GM23338 (cell line): ENCODE data around the gene KCNQ1OT1.

Experiments used
- CREB1 ChIP-seq: fragments of 250-450 bp; sonication (Bioruptor Pico); IDR thresholded peaks from 2 replicates; pipeline ENCODE4 v1.5.0; 2020; ENCODE audit warnings: low read depth, mild to moderate bottlenecking, moderate library complexity
- CTCF ChIP-seq, 2 experiments: fragments of 200-600 bp in 1 of 2; sonication (generic) in 1 of 2; conservative IDR thresholded peaks; 2 replicates each; pipeline versions ENCODE4 v1.5.1 to v1.6.1; 2016 to 2017; ENCODE audit warnings: antibody characterized with exemption in 2 of 2, low read depth in 2 of 2, mild to moderate bottlenecking in 2 of 2, moderate library complexity in 1 of 2
- EZH2 ChIP-seq: fragments of 200-600 bp; sonication (generic); IDR thresholded peaks from one replicate; pipeline ENCODE4 v1.8.0; 2017; ENCODE audit warnings: antibody characterized with exemption, mild to moderate bottlenecking, low read depth; ENCODE audit not compliant: unreplicated experiment
- EZH2phosphoT487 ChIP-seq: fragments of 200-600 bp; sonication (generic); IDR thresholded peaks from one replicate; pipeline ENCODE4 v1.8.1; 2018; ENCODE audit warnings: antibody characterized with exemption; ENCODE audit not compliant: unreplicated experiment
- JUNB ChIP-seq: IDR thresholded peaks from one replicate; pipeline ENCODE4 v1.6.1; 2016; ENCODE audit warnings: antibody characterized with exemption; ENCODE audit not compliant: unreplicated experiment
- POLR2AphosphoS5 ChIP-seq: IDR thresholded peaks from 2 replicates; pipeline ENCODE4 v1.6.1; 2016; ENCODE audit warnings: antibody characterized with exemption, low read depth
- REST ChIP-seq: IDR thresholded peaks from one replicate; pipeline ENCODE4 v1.6.1; 2018; ENCODE audit warnings: antibody characterized with exemption; ENCODE audit not compliant: unreplicated experiment
- ZNF114 ChIP-seq: fragments of 250-450 bp; sonication (Bioruptor Pico); IDR thresholded peaks from 2 replicates; pipeline ENCODE4 v1.5.0; 2020; ENCODE audit warnings: mild to moderate bottlenecking, moderate library complexity
- TF ChIP-seq, protein P1 (sequence below): IDR thresholded peaks from 2 replicates; pipeline ENCODE4 v1.6.1; 2016; ENCODE audit warnings: antibody characterized with exemption

DNA sequence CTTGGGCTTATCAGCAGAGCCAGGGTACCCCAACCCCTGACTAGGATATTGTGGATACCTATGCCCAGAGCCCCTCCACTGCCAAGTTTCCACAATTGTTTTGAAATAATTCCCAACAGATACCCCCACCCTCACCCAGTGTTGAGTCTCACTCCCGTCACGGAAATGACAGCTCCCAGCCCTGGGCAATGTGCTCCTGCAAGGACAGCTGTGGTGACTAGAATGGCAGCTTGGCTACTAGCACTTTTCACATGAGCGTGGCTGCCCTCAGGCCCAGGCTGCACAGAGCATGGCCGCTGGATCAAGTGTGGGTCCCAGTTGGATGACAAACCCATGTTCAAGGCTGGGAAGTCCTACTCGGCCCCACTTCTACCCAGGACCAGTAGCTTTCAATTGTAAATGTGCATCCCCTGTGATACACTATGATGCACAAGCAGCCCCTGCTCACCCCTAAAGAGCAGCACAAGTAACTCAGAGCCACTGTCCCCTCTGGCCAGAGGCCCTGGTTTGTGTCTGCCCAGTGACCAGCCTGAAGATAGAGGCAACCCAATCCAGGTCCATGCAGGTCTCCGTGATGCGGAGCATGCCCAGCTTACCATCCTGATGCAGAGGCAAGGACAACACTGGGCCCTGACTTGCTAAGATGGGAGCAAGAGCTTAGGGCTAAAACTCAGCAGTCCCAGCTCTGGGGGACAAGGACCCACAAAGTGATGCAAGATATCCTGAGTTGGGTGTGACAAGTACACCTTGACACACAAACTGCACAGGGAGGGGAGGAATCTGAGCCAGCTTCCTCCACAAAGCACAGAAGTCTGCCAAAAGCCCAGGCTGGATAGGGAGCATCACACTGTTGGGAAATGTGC is 13.2 kb downstream of the KCNQ1OT1 start:
- TF ChIP-seq POLR2AphosphoS5 (no peak), CTCF (conservative IDR thresholded peaks at IDR 0.05; ENCODE audit: low read depth in 2 of 2) (no peak), EZH2 (no peak), REST (no peak), CREB1 (CRISPR knock-in tag) (no peak), EZH2phosphoT487 (no peak), JUNB (no peak), ZNF114 (CRISPR knock-in tag) (no peak)
- TF ChIP-seq, protein P1, sequence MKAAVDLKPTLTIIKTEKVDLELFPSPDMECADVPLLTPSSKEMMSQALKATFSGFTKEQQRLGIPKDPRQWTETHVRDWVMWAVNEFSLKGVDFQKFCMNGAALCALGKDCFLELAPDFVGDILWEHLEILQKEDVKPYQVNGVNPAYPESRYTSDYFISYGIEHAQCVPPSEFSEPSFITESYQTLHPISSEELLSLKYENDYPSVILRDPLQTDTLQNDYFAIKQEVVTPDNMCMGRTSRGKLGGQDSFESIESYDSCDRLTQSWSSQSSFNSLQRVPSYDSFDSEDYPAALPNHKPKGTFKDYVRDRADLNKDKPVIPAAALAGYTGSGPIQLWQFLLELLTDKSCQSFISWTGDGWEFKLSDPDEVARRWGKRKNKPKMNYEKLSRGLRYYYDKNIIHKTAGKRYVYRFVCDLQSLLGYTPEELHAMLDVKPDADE = no peak
